NT2/D1 (cell line): ENCODE data around the gene RGPD5.
"Not testable (repeated sequence)": the region's sequence is repeated elsewhere in the genome, so short reads cannot be mapped to it uniquely, and the experiment has no call there.

Source experiments
- YY1 ChIP-seq: IDR thresholded peaks from 2 replicates; pipeline ENCODE4 v1.6.1; 2011; ENCODE audit not compliant: insufficient read length, insufficient read depth
- ZNF274 ChIP-seq: IDR thresholded peaks from 2 replicates; pipeline ENCODE4 v1.6.1; 2011; ENCODE audit warnings: mild to moderate bottlenecking, low read depth, low read length

DNA sequence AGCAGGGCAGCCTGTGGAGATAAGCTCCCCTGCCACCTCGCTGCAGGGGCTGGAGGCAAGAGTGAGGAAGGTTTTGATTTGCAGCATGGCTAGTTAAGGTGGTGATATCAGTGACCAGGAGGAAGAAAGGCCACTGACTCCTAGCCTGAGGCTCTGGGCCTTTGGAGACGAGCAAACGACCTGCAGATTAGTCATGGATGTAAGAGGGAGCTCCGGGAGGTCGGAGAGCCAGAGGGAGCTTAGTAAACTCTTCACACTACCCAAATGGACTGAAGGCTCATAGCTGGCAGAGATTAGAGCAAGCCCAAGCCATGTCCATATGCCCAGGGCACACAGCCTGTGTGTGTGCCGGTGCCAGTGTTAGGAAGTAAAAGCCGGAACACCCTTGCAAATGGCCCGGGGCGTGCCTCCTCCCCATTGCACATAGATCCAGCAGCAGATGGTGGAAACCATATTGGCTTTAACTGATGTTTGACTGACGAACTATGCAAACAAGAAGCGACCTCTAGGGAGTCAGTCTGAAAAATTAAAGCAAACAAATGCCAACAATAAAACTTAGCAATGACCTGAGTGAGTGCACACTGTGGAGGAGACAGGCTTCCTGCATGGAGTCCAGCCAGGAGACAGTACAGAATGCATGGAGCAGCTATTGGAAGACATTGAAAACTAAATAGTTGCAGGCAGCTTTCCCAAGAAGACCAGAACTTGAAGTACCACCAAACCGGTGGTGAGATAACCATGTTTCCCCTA is 2.4 kb upstream of the RGPD5 start:
- not testable (repeated sequence) for TF ChIP-seq ZNF274, YY1
